Measurements from ENCODE around the gene RNU6-1. TPM values are rescaled to one million over a fixed set of nuclear protein-coding genes. Genes with fewer than 3 reads are reported as not detected.

RNU6-1 gene
- total RNA-seq, 1 experiment from 2014 or later: not detected

- DNase-seq (ENCODE audit: low read depth, low spot score): no peak
- Histone ChIP-seq H3K4me2 (ENCODE audit: low read length) (no peak overlapping the region), H3K36me3 (ENCODE audit: control insufficient read depth in 1 of 2, insufficient read depth in 2 of 2, low read length in 2 of 2) (no peaks in the 10 kb centered on the region), H3K9me3 (ENCODE audit: control insufficient read depth in 1 of 2, insufficient read depth in 1 of 2, low read depth in 1 of 2, low read length in 2 of 2) (no peaks in the 10 kb centered on the region), H3K4me1 (ENCODE audit: control insufficient read depth in 1 of 2, insufficient read depth in 2 of 2, low read length in 2 of 2) (no peaks in the 10 kb centered on the region), H3K9ac (ENCODE audit: low read length) (no peak overlapping the region), H3K27me3 (ENCODE audit: insufficient read depth, low read length) (no peaks in the 10 kb centered on the region), H3K4me3 (replicated peaks in 1 of 2; ENCODE audit: low read depth in 1 of 2, low read length in 2 of 2) (no peak overlapping the region), H3K79me2 (ENCODE audit: insufficient read depth, low read length) (no peaks in the 10 kb centered on the region), H3K9me2 (ENCODE audit: insufficient read depth) (no peaks in the 10 kb centered on the region), H3K27ac (ENCODE audit: low read depth, low read length) (no peak overlapping the region), H2AFZ (ENCODE audit: low read depth, low read length, poor library complexity, severe bottlenecking) (no peak overlapping the region), H4K20me1 (ENCODE audit: insufficient read depth) (no peaks in the 10 kb centered on the region)
- POLR2A ChIA-PET: no interaction called here
- CTCF ChIA-PET: no interaction called here
- TF ChIP-seq ATF3 (IDR thresholded peaks at IDR 0.05) (no peak), POLR2A (IDR thresholded peaks at IDR 0.05; ENCODE audit: borderline replicate concordance, extremely low read depth, insufficient read depth, insufficient read length) (no peak), SIN3A (IDR thresholded peaks at IDR 0.05; ENCODE audit: low read depth) (no peak)
- intact Hi-C loops (cut with micrococcal nuclease): no loop called here
- RAD21 ChIA-PET (ENCODE audit: low non-redundant PET in 1 of 2, low total read pairs in 2 of 2, uncharacterized antibody in 2 of 2, unreplicated experiment in 2 of 2): no interaction called here
- BruUV-seq (replicated peaks): no TSS peak
- no peak for ATAC-seq
Measured at GRCh38 chr15:67824197-67824968, 15.5 kb downstream of the RNU6-1 start.

- no peaks in the 10 kb centered on the region for H3K9me2 ChIP-seq (ENCODE audit: insufficient read depth)
- H3K9ac ChIP-seq (ENCODE audit: low read length): no peak overlapping the region
- RAD21 ChIA-PET (ENCODE audit: low non-redundant PET in 1 of 2, low total read pairs in 2 of 2, uncharacterized antibody in 2 of 2, unreplicated experiment in 2 of 2): no interaction called here
- no peak overlapping the region for H3K4me3 ChIP-seq (replicated peaks in 1 of 2; ENCODE audit: low read depth in 1 of 2, low read length in 2 of 2)
- no peaks in the 10 kb centered on the region for H3K36me3 ChIP-seq (ENCODE audit: control insufficient read depth in 1 of 2, insufficient read depth in 2 of 2, low read length in 2 of 2)
- TF ChIP-seq ZFX (IDR thresholded peaks at IDR 0.05): no peak
- no peak for TF ChIP-seq SRF (IDR thresholded peaks at IDR 0.05; ENCODE audit: low read depth)
- TF ChIP-seq ZNF274 (IDR thresholded peaks at IDR 0.05; ENCODE audit: low read depth, low read length): no peak
- no peaks in the 10 kb centered on the region for H3K79me2 ChIP-seq (ENCODE audit: insufficient read depth, low read length)
- ATAC-seq (no peak), DNase-seq (ENCODE audit: low read depth, low spot score) (no peak)
- POLR2A ChIA-PET: no interaction called here
- BruUV-seq (replicated peaks): no TSS peak
- H3K27ac ChIP-seq (ENCODE audit: low read depth, low read length): no peak overlapping the region
- H2AFZ ChIP-seq (ENCODE audit: low read depth, low read length, poor library complexity, severe bottlenecking): no peak overlapping the region
- H3K4me2 ChIP-seq (ENCODE audit: low read length): no peak overlapping the region
- CTCF ChIA-PET: no interaction called here
- H3K27me3 ChIP-seq (ENCODE audit: insufficient read depth, low read length): no peaks in the 10 kb centered on the region
- H3K4me1 ChIP-seq (ENCODE audit: control insufficient read depth in 1 of 2, insufficient read depth in 2 of 2, low read length in 2 of 2): no peaks in the 10 kb centered on the region
- intact Hi-C loops (cut with micrococcal nuclease): no loop called here
- H4K20me1 ChIP-seq (ENCODE audit: insufficient read depth): no peaks in the 10 kb centered on the region
- H3K9me3 ChIP-seq (ENCODE audit: control insufficient read depth in 1 of 2, insufficient read depth in 1 of 2, low read depth in 1 of 2, low read length in 2 of 2): no peaks in the 10 kb centered on the region
Measured at GRCh38 chr15:67823314-67824196, 16.3 kb downstream of the RNU6-1 start.

Measured in HCT116 (cell line).